GM19035 (cell line): ENCODE data around the gene LMO2.

Experiments used
- ATAC-seq: cut with Tn5 transposase; IDR thresholded peaks from one replicate; pipeline ENCODE4 v1.9.1; 2021; ENCODE audit not compliant: unreplicated experiment

LMO2 gene

GRCh38 chr11:33915526-33915925 is 23.6 kb upstream of the LMO2 start:
- no peak for ATAC-seq

- no peak for ATAC-seq
Observed at GRCh38 chr11:33913991-33914390, 22.1 kb upstream of the LMO2 start.

- peak; percentile 92 for ATAC-seq
Observed at GRCh38 chr11:33912405-33913361, 20.8 kb upstream of the LMO2 start.

- ATAC-seq = no peak
Observed at GRCh38 chr11:33910958-33911339, 19.1 kb upstream of the LMO2 start.

- no peak for ATAC-seq
Observed at GRCh38 chr11:33910296-33910957, 18.6 kb upstream of the LMO2 start.

- no peak for ATAC-seq
Observed at GRCh38 chr11:33909552-33909951, 17.7 kb upstream of the LMO2 start.

- ATAC-seq = no peak
Observed at GRCh38 chr11:33909150-33909549, 17.3 kb upstream of the LMO2 start.

- ATAC-seq = no peak
Observed at GRCh38 chr11:33907421-33907820, 15.5 kb upstream of the LMO2 start.

GRCh38 chr11:33906484-33907186 is 14.8 kb upstream of the LMO2 start:
- no peak for ATAC-seq

GRCh38 chr11:33904102-33904501 is 12.2 kb upstream of the LMO2 start:
- ATAC-seq = no peak

- no peak for ATAC-seq
Observed at GRCh38 chr11:33900159-33900840, 8.4 kb upstream of the LMO2 start.

GRCh38 chr11:33899400-33900037 is 7.6 kb upstream of the LMO2 start:
- ATAC-seq = no peak

GRCh38 chr11:33898957-33899356 is 7.1 kb upstream of the LMO2 start:
- ATAC-seq = no peak

- no peak for ATAC-seq
Observed at GRCh38 chr11:33897761-33898375, 6.0 kb upstream of the LMO2 start.

GRCh38 chr11:33896911-33897310 is 5.0 kb upstream of the LMO2 start:
- ATAC-seq = no peak

GRCh38 chr11:33895752-33896137 is 3.9 kb upstream of the LMO2 start:
- ATAC-seq = no peak

GRCh38 chr11:33894398-33894746 is 2.5 kb upstream of the LMO2 start:
- no peak for ATAC-seq

- ATAC-seq = peak; percentile 87
Observed at GRCh38 chr11:33893711-33894397, 2.0 kb upstream of the LMO2 start.

- no peak for ATAC-seq
Observed at GRCh38 chr11:33892906-33893594, 1.2 kb upstream of the LMO2 start.
